ENCODE data around the gene KLHL29. TPM values are rescaled to one million over a fixed set of nuclear protein-coding genes. Genes with fewer than 3 reads are reported as not detected.

The KLHL29 gene
- total and polyA plus RNA-seq, 4 donors, result 0.29 to 2.3 (median 0.68) TPM

- no peaks in the 10 kb centered on the region for H3K36me3 ChIP-seq (ENCODE audit: control insufficient read depth in 4 of 4, insufficient read depth in 3 of 4, low read depth in 1 of 4, low read length in 3 of 4)
- no peak for DNase-seq (ENCODE audit: low spot score)
- peaks cover 15 to 23% (median 19%) of the 10 kb centered on the region in 4 donors for H3K4me1 ChIP-seq (ENCODE audit: control insufficient read depth in 4 of 4, insufficient read depth in 4 of 4, low read length in 3 of 4)
- WGBS, result 3% methylated on average over 63 of the region's 63 CpGs
- no peak overlapping the region for H3K9ac ChIP-seq (ENCODE audit: low read depth in 1 of 2, low read length in 2 of 2)
- peaks cover 0 to 6% (median 3%) of the 10 kb centered on the region in 4 donors for H3K27me3 ChIP-seq (ENCODE audit: control insufficient read depth in 4 of 4, insufficient read depth in 4 of 4, low read length in 3 of 4)
- TF ChIP-seq REST (IDR thresholded peaks at IDR 0.05), result no peak
- no peak for TF ChIP-seq MAX (IDR thresholded peaks at IDR 0.05)
- no peak for TF ChIP-seq RXRA (IDR thresholded peaks at IDR 0.05)
- no peak for TF ChIP-seq NR2F2 (IDR thresholded peaks at IDR 0.05)
- no peak overlapping the region for H3K27ac ChIP-seq (ENCODE audit: low read depth in 1 of 2, low read length in 2 of 2)
- H3K4me3 ChIP-seq (ENCODE audit: low read depth in 1 of 3, low read length in 3 of 3), result peak overlapping the region in 2 of 3 donors; percentile 45 to 82
- no peaks in the 10 kb centered on the region for H3K9me3 ChIP-seq (ENCODE audit: control insufficient read depth in 4 of 4, low read length in 3 of 4)
These were observed 864 bp downstream of the KLHL29 start for GRCh38 chr2:23385748-23386338.

GRCh38 chr2:23386339-23387220, 1.6 kb downstream of the KLHL29 start:
- Histone ChIP-seq H3K4me3 (ENCODE audit: low read depth in 1 of 3, low read length in 3 of 3) (peak overlapping the region in 2 of 3 donors; percentile 45 to 82), H3K4me1 (ENCODE audit: control insufficient read depth in 4 of 4, insufficient read depth in 4 of 4, low read length in 3 of 4) (peaks cover 15 to 22% (median 17%) of the 10 kb centered on the region in 4 donors), H3K27me3 (ENCODE audit: control insufficient read depth in 4 of 4, insufficient read depth in 4 of 4, low read length in 3 of 4) (peaks cover 0 to 6% (median 3%) of the 10 kb centered on the region in 4 donors), H3K9me3 (ENCODE audit: control insufficient read depth in 4 of 4, low read length in 3 of 4) (no peaks in the 10 kb centered on the region), H3K27ac (ENCODE audit: low read depth in 1 of 2, low read length in 2 of 2) (no peak overlapping the region), H3K9ac (ENCODE audit: low read depth in 1 of 2, low read length in 2 of 2) (no peak overlapping the region), H3K36me3 (ENCODE audit: control insufficient read depth in 4 of 4, insufficient read depth in 3 of 4, low read depth in 1 of 4, low read length in 3 of 4) (no peaks in the 10 kb centered on the region)
- no peak for DNase-seq (ENCODE audit: low spot score)
- TF ChIP-seq RAD21 (IDR thresholded peaks at IDR 0.05), result no peak
- TF ChIP-seq FOXA2 (IDR thresholded peaks at IDR 0.05), result no peak
- TF ChIP-seq GABPA (IDR thresholded peaks at IDR 0.05 in 1 of 2, conservative IDR thresholded peaks at IDR 0.05 in 1 of 2), result no peak
- WGBS, result 2% methylated on average over 91 of the region's 91 CpGs

DNA sequence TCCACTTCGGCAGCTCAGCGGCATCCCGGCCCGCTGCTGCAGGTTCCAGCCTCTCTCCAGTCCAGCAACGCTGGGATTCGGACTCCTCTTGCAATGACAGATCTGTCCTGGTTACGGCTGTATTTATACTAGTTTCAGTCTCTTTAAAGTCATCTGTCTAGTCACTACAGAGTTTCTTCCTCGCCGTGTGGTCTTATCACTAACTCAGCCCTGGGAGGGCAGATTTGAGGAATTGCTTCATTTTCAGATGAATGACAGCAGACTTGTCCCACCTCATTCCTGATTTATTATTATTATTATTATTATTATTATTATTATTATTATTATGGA, 2.2 kb downstream of the KLHL29 start:
- Histone ChIP-seq H3K36me3 (ENCODE audit: control insufficient read depth in 4 of 4, insufficient read depth in 3 of 4, low read depth in 1 of 4, low read length in 3 of 4) (no peaks in the 10 kb centered on the region), H3K27ac (ENCODE audit: low read depth in 1 of 2, low read length in 2 of 2) (no peak overlapping the region), H3K27me3 (ENCODE audit: control insufficient read depth in 4 of 4, insufficient read depth in 4 of 4, low read length in 3 of 4) (peaks cover 0 to 6% (median 2%) of the 10 kb centered on the region in 4 donors), H3K9ac (ENCODE audit: low read depth in 1 of 2, low read length in 2 of 2) (no peak overlapping the region), H3K9me3 (ENCODE audit: control insufficient read depth in 4 of 4, low read length in 3 of 4) (no peaks in the 10 kb centered on the region), H3K4me3 (ENCODE audit: low read depth in 1 of 3, low read length in 3 of 3) (peak overlapping the region in 2 of 3 donors; percentile 19 to 82), H3K4me1 (ENCODE audit: control insufficient read depth in 4 of 4, insufficient read depth in 4 of 4, low read length in 3 of 4) (peaks cover 13 to 22% (median 17%) of the 10 kb centered on the region in 4 donors)
- TF ChIP-seq SP1 (IDR thresholded peaks at IDR 0.05), result no peak
- TF ChIP-seq HNF4A (conservative IDR thresholded peaks at IDR 0.05), result no peak
- TF ChIP-seq CTCF (IDR thresholded peaks at IDR 0.05; ENCODE audit: low read depth, low read length, missing input control), result no peak
- no peak for TF ChIP-seq TAF1 (conservative IDR thresholded peaks at IDR 0.05)
- no peak for TF ChIP-seq ATF3 (IDR thresholded peaks at IDR 0.05)
- no peak for DNase-seq (ENCODE audit: low spot score)
- WGBS, result 11% methylated on average over 9 of the region's 9 CpGs

All from liver (tissue), 9 donors.